NK-92 treated with Interleukin-12 subunit alpha and Interleukin-12 subunit beta, amount 100 ng/mL, for 24 hours (cell line): ENCODE results near the gene OR2H1.

Source experiments
- DNase-seq: peaks from one replicate; lab custom pipeline; 2025; lab: John Stamatoyannopoulos, UW

The OR2H1 gene

DNA sequence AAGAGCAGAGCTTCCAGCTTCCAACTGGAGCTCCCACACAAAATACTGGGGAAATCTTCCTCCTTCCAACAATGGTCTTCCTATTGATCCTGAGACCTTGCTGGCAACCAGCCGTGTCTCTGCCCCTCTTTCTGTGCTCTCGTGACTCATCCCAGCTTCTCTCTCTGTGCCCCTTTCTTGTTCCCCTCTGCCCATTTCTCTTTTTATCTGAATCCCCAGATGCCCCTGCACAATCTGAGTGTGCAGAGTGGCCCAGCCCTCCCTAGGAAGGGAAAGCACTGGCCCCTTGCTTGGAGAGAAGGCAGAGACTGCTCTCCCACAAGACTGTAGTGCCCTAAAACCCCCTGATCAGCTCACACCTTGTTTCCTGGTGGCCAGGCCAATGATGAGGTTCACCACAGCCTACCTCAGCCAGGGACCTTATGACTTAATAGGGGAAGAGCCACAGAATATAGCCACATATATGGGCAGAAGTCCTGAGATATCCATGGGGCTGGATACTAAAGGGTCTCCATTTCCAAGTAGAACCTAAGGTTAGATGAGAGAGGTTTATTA is 53.9 kb downstream of the OR2H1 start:
- DNase-seq = no peak
